Endothelial cell (in vitro differentiated cells): ENCODE data around the gene KIAA0930. TPM values are rescaled to one million over a fixed set of nuclear protein-coding genes. Genes with fewer than 3 reads are reported as not detected.
A peak's percentile ranks its signal among the peaks of the same experiment; 100 is the strongest.

Experiments used
- DNase-seq: peaks from one replicate; pipeline ENCODE4 v3.0.0; 2021; ENCODE audit warnings: low spot score
- H3K27ac Mint-ChIP-seq: one replicate; pipeline ENCODE4 v1.8.0; 2021; ENCODE audit warnings: mixed read lengths, inconsistent platforms; ENCODE audit not compliant: unreplicated experiment
- H3K27me3 Mint-ChIP-seq: one replicate; pipeline ENCODE4 v1.8.0; 2021; ENCODE audit warnings: mild to moderate bottlenecking, moderate library complexity, mixed read lengths, inconsistent platforms; ENCODE audit not compliant: unreplicated experiment
- H3K36me3 Mint-ChIP-seq: one replicate; pipeline ENCODE4 v1.8.0; 2021; ENCODE audit warnings: mild to moderate bottlenecking, low read depth, mixed read lengths, inconsistent platforms; ENCODE audit not compliant: unreplicated experiment
- H3K4me1 Mint-ChIP-seq: one replicate; pipeline ENCODE4 v1.8.0; 2021; ENCODE audit warnings: mild to moderate bottlenecking, mixed read lengths, inconsistent platforms; ENCODE audit not compliant: unreplicated experiment
- H3K4me3 Mint-ChIP-seq: one replicate; pipeline ENCODE4 v1.8.0; 2021; ENCODE audit warnings: mild to moderate bottlenecking, mixed read lengths, inconsistent platforms; ENCODE audit not compliant: unreplicated experiment
- H3K9me3 Mint-ChIP-seq: one replicate; pipeline ENCODE4 v1.8.0; 2021; ENCODE audit warnings: mixed read lengths, inconsistent platforms; ENCODE audit not compliant: unreplicated experiment
- CTCF ChIP-seq: fragments of 200-600 bp; sonication (generic); IDR thresholded peaks from one replicate; pipeline ENCODE4 v1.5.0; 2021; ENCODE audit warnings: antibody characterized with exemption; ENCODE audit not compliant: unreplicated experiment
- total RNA-seq: library from RNA; stranded (reverse); fragmentation: NEBNext Ultra II Directional; extraction: Animal tissue kit (Norgen Biotek cat#: 25700); gene quantifications from one replicate; pipeline ENCODE4 v1.2.1, GENCODE V29; 2021; ENCODE audit not compliant: unreplicated experiment

The KIAA0930 gene
- total RNA-seq, 1 donor from 2014 or later = 18.7 TPM

- Mint-ChIP-seq H3K36me3 (peaks cover 10% of the 10 kb centered on the region), H3K9me3 (no peaks in the 10 kb centered on the region), H3K4me3 (no peak overlapping the region), H3K4me1 (peaks cover 38% of the 10 kb centered on the region), H3K27me3 (peaks cover 7% of the 10 kb centered on the region), H3K27ac (peak overlapping the region; percentile 88)
- peak; percentile 14 for DNase-seq
- no peak for TF ChIP-seq CTCF
These were observed 80.8 kb downstream of the KIAA0930 start for GRCh38 chr22:45159652-45160462.

GRCh38 chr22:45157907-45158306, 82.8 kb downstream of the KIAA0930 start:
- no peak for TF ChIP-seq CTCF
- Mint-ChIP-seq H3K27ac (no peak overlapping the region), H3K4me1 (peaks cover 35% of the 10 kb centered on the region), H3K4me3 (no peak overlapping the region), H3K27me3 (peaks cover 5% of the 10 kb centered on the region), H3K9me3 (no peaks in the 10 kb centered on the region), H3K36me3 (peaks cover 8% of the 10 kb centered on the region)
- DNase-seq = no peak

GRCh38 chr22:45155050-45155840, 85.4 kb downstream of the KIAA0930 start:
- no peak overlapping the region for H3K27ac Mint-ChIP-seq
- H3K9me3 Mint-ChIP-seq = no peaks in the 10 kb centered on the region
- TF ChIP-seq CTCF = no peak
- H3K36me3 Mint-ChIP-seq = peaks cover 11% of the 10 kb centered on the region
- no peak for DNase-seq
- H3K4me1 Mint-ChIP-seq = peaks cover 21% of the 10 kb centered on the region
- H3K4me3 Mint-ChIP-seq = no peak overlapping the region
- no peaks in the 10 kb centered on the region for H3K27me3 Mint-ChIP-seq

GRCh38 chr22:45154383-45154782, 86.3 kb downstream of the KIAA0930 start:
- H3K36me3 Mint-ChIP-seq = peaks cover 11% of the 10 kb centered on the region
- peak overlapping the region; percentile 28 for H3K4me3 Mint-ChIP-seq
- peaks cover 13% of the 10 kb centered on the region for H3K4me1 Mint-ChIP-seq

More at GRCh38 chr22:45154383-45154782, 86.3 kb downstream of the KIAA0930 start:
- Mint-ChIP-seq H3K27ac (no peak overlapping the region), H3K27me3 (no peaks in the 10 kb centered on the region), H3K9me3 (no peaks in the 10 kb centered on the region)
- no peak for TF ChIP-seq CTCF
- DNase-seq = no peak
